H1 (cell line): ENCODE measurements around the gene PRKCD. TPM values are rescaled to one million over a fixed set of nuclear protein-coding genes. Genes with fewer than 3 reads are reported as not detected.

Experiments used
- CTCF ChIA-PET: fragments of 300-600 bp; sonication (Branson Sonifier 250); formaldehyde crosslinking; loops from one replicate; lab custom pipeline; 2021; ENCODE audit not compliant: partially characterized antibody; lab: Charles Lee
- POLR2A ChIA-PET: fragments of 300-600 bp; sonication (Branson Sonifier 250); formaldehyde crosslinking; loops from one replicate; lab custom pipeline; 2021; ENCODE audit warnings: inconsistent platforms; ENCODE audit not compliant: partially characterized antibody; lab: Charles Lee
- DNase-seq, 2 experiments: peaks; one replicate each; pipeline versions ENCODE4 v3.0.0 to v3.0.0-alpha.2; 2010 to 2022; ENCODE audit warnings: low spot score in 2 of 2, low read depth in 1 of 2, mixed read lengths in 1 of 2
- FAIRE-seq: peaks from 2 replicates; lab custom pipeline; 2011; peaks lifted over from hg19 to GRCh38; lab: Jason Lieb, UNC
- H2AFZ ChIP-seq: 2 replicates; pipeline ENCODE4 v1.8.1; 2012; ENCODE audit warnings: low read length, inconsistent platforms
- H2AK5ac ChIP-seq: 2 replicates; pipeline ENCODE4 v1.6.1; 2013; ENCODE audit warnings: low read depth, low read length
- H2BK120ac ChIP-seq: replicated peaks from 2 replicates; pipeline ENCODE3; 2013; ENCODE audit warnings: low read depth, low read length, inconsistent platforms
- H2BK12ac ChIP-seq: 2 replicates; pipeline ENCODE4 v1.6.1; 2013; ENCODE audit warnings: low read depth, low read length
- H2BK15ac ChIP-seq: 2 replicates; pipeline ENCODE4 v1.6.1; 2013; ENCODE audit warnings: low read length
- H2BK20ac ChIP-seq: 2 replicates; pipeline ENCODE4 v1.6.1; 2013; ENCODE audit warnings: low read length
- H2BK5ac ChIP-seq: 2 replicates; pipeline ENCODE4 v1.6.1; 2013; ENCODE audit warnings: low read depth, low read length
- H3K14ac ChIP-seq: 2 replicates; pipeline ENCODE4 v1.6.1; 2013; ENCODE audit warnings: inconsistent platforms; ENCODE audit not compliant: insufficient read length
- H3K18ac ChIP-seq: 2 replicates; pipeline ENCODE4 v1.6.1; 2013; ENCODE audit warnings: low read length; ENCODE audit errors: extremely low read depth
- H3K23ac ChIP-seq: 2 replicates; pipeline ENCODE4 v1.6.1; 2013; ENCODE audit warnings: inconsistent platforms; ENCODE audit not compliant: insufficient read length
- H3K23me2 ChIP-seq: 2 replicates; pipeline ENCODE4 v1.6.1; 2013; ENCODE audit warnings: low read depth, low read length
- H3K27ac ChIP-seq: 2 replicates; pipeline ENCODE4 v1.6.1; 2011; ENCODE audit warnings: low read depth, low read length, inconsistent platforms
- H3K27me3 ChIP-seq, 4 experiments: replicated peaks in 1 of 4; 1 replicate in 1 of 4; 2 replicates in 3 of 4; pipeline versions ENCODE4 v1.6.1 to v1.8.1; 2011 to 2013; ENCODE audit warnings: low read length in 3 of 4, mild to moderate bottlenecking in 3 of 4, inconsistent platforms in 2 of 4, mixed read lengths in 2 of 4, moderate library complexity in 1 of 4; ENCODE audit not compliant: control insufficient read depth in 3 of 4, insufficient read depth in 3 of 4; ENCODE audit errors: extremely low read depth in 1 of 4
- H3K36me3 ChIP-seq, 4 experiments: 2 replicates each; pipeline versions ENCODE4 v1.6.1 to v1.8.1; 2011 to 2013; ENCODE audit warnings: mild to moderate bottlenecking in 4 of 4, low read length in 3 of 4, moderate library complexity in 2 of 4, control low read depth in 1 of 4, inconsistent platforms in 1 of 4; ENCODE audit not compliant: insufficient read depth in 4 of 4, control insufficient read depth in 2 of 4
- H3K4ac ChIP-seq: replicated peaks from 2 replicates; pipeline ENCODE3; 2013; ENCODE audit warnings: low read length, low read depth, mixed read lengths, inconsistent platforms; ENCODE audit not compliant: insufficient read length
- H3K4me1 ChIP-seq, 4 experiments: replicated peaks in 1 of 4; 1 replicate in 1 of 4; 2 replicates in 3 of 4; pipeline versions ENCODE4 v1.6.1 to v1.8.1; 2011 to 2013; ENCODE audit warnings: low read length in 3 of 4, inconsistent platforms in 2 of 4, mixed read lengths in 1 of 4; ENCODE audit not compliant: insufficient read depth in 4 of 4, control insufficient read depth in 3 of 4
- H3K4me2 ChIP-seq, 2 experiments: 2 replicates each; pipeline versions ENCODE4 v1.6.1 to v1.8.1; 2011 to 2013; ENCODE audit warnings: low read depth in 2 of 2, low read length in 2 of 2, control low read depth in 1 of 2, inconsistent platforms in 1 of 2, mild to moderate bottlenecking in 1 of 2; ENCODE audit not compliant: insufficient read depth in 1 of 2
- H3K4me3 ChIP-seq, 4 experiments: fragments of 200-600, 300-600 bp in 1 of 4; sonication (generic), shearing (Covaris generic), sonication (Bioruptor Twin) in 1 of 4; 2 replicates each; pipeline versions ENCODE4 v1.5.1 to v1.8.1; 2011 to 2016; ENCODE audit warnings: low read length in 4 of 4, low read depth in 3 of 4, control low read depth in 2 of 4, inconsistent platforms in 2 of 4, mild to moderate bottlenecking in 2 of 4, mixed read lengths in 1 of 4, moderate library complexity in 1 of 4; ENCODE audit not compliant: insufficient read depth in 2 of 4; ENCODE audit errors: extremely low read depth in 1 of 4
- H3K56ac ChIP-seq: replicated peaks from 2 replicates; pipeline ENCODE3; 2013; ENCODE audit warnings: low read depth, mild to moderate bottlenecking, mixed read lengths, low read length, inconsistent platforms; ENCODE audit not compliant: insufficient read length
- H3K79me1 ChIP-seq: 2 replicates; pipeline ENCODE4 v1.6.1; 2013; ENCODE audit warnings: low read depth, low read length, control low read depth
- H3K79me2 ChIP-seq, 2 experiments: 2 replicates each; pipeline versions ENCODE4 v1.6.1 to v1.8.1; 2012 to 2013; ENCODE audit warnings: low read length in 2 of 2, mild to moderate bottlenecking in 2 of 2, inconsistent platforms in 1 of 2; ENCODE audit not compliant: insufficient read depth in 2 of 2, control insufficient read depth in 1 of 2
- H3K9ac ChIP-seq, 4 experiments: replicated peaks in 1 of 4; 1 replicate in 1 of 4; 2 replicates in 3 of 4; pipeline versions ENCODE4 v1.6.1 to v1.8.1; 2011 to 2013; ENCODE audit warnings: low read depth in 3 of 4, low read length in 3 of 4, control low read depth in 2 of 4, mild to moderate bottlenecking in 2 of 4, moderate library complexity in 2 of 4, inconsistent platforms in 1 of 4; ENCODE audit errors: extremely low read depth in 1 of 4
- H3K9me3 ChIP-seq, 2 experiments: 2 replicates each; pipeline versions ENCODE4 v1.6.1 to v1.8.1; 2012 to 2013; ENCODE audit warnings: mild to moderate bottlenecking in 2 of 2, moderate library complexity in 2 of 2, control low read depth in 1 of 2, inconsistent platforms in 1 of 2, low read depth in 1 of 2, low read length in 1 of 2, mixed read lengths in 1 of 2; ENCODE audit not compliant: insufficient read depth in 2 of 2
- H4K20me1 ChIP-seq, 2 experiments: replicated peaks in 1 of 2; 2 replicates each; pipeline versions ENCODE3 to v1.8.1; 2011 to 2013; ENCODE audit warnings: inconsistent platforms in 2 of 2, low read length in 2 of 2, mild to moderate bottlenecking in 1 of 2; ENCODE audit not compliant: insufficient read depth in 2 of 2, control insufficient read depth in 1 of 2
- H4K5ac ChIP-seq: 2 replicates; pipeline ENCODE4 v1.6.1; 2013; ENCODE audit warnings: low read length, low read depth, mixed read lengths, inconsistent platforms; ENCODE audit not compliant: insufficient read length
- H4K8ac ChIP-seq: 2 replicates; pipeline ENCODE4 v1.8.0; 2013; ENCODE audit warnings: mild to moderate bottlenecking, moderate library complexity, low read length, inconsistent platforms; ENCODE audit not compliant: insufficient read depth; ENCODE audit errors: extremely low read depth
- H4K91ac ChIP-seq: replicated peaks from 2 replicates; pipeline ENCODE3; 2013; ENCODE audit warnings: low read length, mixed read lengths, inconsistent platforms; ENCODE audit not compliant: insufficient read length
- ASH2L ChIP-seq: fragments of 200-600, 300-600 bp; sonication (generic); IDR thresholded peaks from one replicate; pipeline ENCODE4 v1.7.1; 2017; ENCODE audit warnings: low read length
- BCL11A ChIP-seq, 2 experiments: IDR thresholded peaks; one replicate each; pipeline ENCODE4 v1.6.1; 2011; ENCODE audit warnings: low read depth in 2 of 2, low read length in 2 of 2, mild to moderate bottlenecking in 2 of 2
- BRCA1 ChIP-seq: IDR thresholded peaks from 2 replicates; pipeline ENCODE4 v1.6.1; 2012; ENCODE audit warnings: low read depth, low read length, improper control_type of control experiment
- CREB1 ChIP-seq: IDR thresholded peaks from 2 replicates; pipeline ENCODE4 v1.6.1; 2012; ENCODE audit warnings: inconsistent platforms
- FOSL1 ChIP-seq: IDR thresholded peaks from 2 replicates; pipeline ENCODE4 v1.6.1; 2011; ENCODE audit warnings: mild to moderate bottlenecking, low read depth, low read length, moderate library complexity; ENCODE audit not compliant: insufficient read depth
- HDAC2 ChIP-seq, 2 experiments: fragments of 300-600 bp in 1 of 2; sonication (generic) in 1 of 2; IDR thresholded peaks; 2 replicates each; pipeline ENCODE4 v1.6.1; 2011 to 2012; ENCODE audit warnings: low read depth in 2 of 2, low read length in 2 of 2, mild to moderate bottlenecking in 2 of 2, moderate library complexity in 2 of 2, borderline replicate concordance in 1 of 2, inconsistent platforms in 1 of 2
- KDM4A ChIP-seq: IDR thresholded peaks from one replicate; pipeline ENCODE4 v1.7.1; 2012; ENCODE audit warnings: low read depth, mild to moderate bottlenecking, moderate library complexity, low read length, inconsistent platforms; ENCODE audit not compliant: severe bottlenecking
- PHF8 ChIP-seq: fragments of 200-600 bp; sonication (generic); conservative IDR thresholded peaks from 2 replicates; pipeline ENCODE4 v1.7.1; 2012; ENCODE audit warnings: low read depth, mild to moderate bottlenecking, inconsistent platforms, low read length, moderate library complexity
- RXRA ChIP-seq: IDR thresholded peaks from 2 replicates; pipeline ENCODE4 v1.6.1; 2011; ENCODE audit warnings: low read depth, mild to moderate bottlenecking, low read length, moderate library complexity; ENCODE audit not compliant: insufficient read depth
- SIRT6 ChIP-seq: IDR thresholded peaks from one replicate; pipeline ENCODE4 v1.7.1; 2012; ENCODE audit warnings: low read length, inconsistent platforms
- TAF1 ChIP-seq: IDR thresholded peaks from 2 replicates; pipeline ENCODE4 v1.6.1; 2011; ENCODE audit warnings: mild to moderate bottlenecking, low read depth, low read length
- TBP ChIP-seq: IDR thresholded peaks from 2 replicates; pipeline ENCODE4 v1.6.1; 2011; ENCODE audit warnings: low read depth, low read length, improper control_type of control experiment
- TEAD4 ChIP-seq: IDR thresholded peaks from 2 replicates; pipeline ENCODE4 v1.6.1; 2012; ENCODE audit warnings: low read depth, low read length, inconsistent platforms, mixed read lengths
- WGBS, 2 experiments: shearing (Covaris generic) in 1 of 2; methylation state at CpG; one replicate each; pipeline versions ENCODE4 v1.1.6 to v1.1.7; 2013 to 2015; ENCODE audit warnings: low lambda C conversion rate in 2 of 2, mixed read lengths in 2 of 2, inconsistent platforms in 1 of 2, low coverage in 1 of 2, missing lambda C conversion rate in 1 of 2; ENCODE audit not compliant: insufficient replicate concordance in 2 of 2, insufficient coverage in 1 of 2, insufficient read length in 1 of 2; ENCODE audit errors: extremely low coverage in 1 of 2, missing lambda C conversion rate in 1 of 2; 5-methylcytosine and 5-hydroxymethylcytosine counted together
- polyA plus RNA-seq, 7 experiments: library from polyadenylated mRNA; depleted of rRNA in 3 of 7; stranded (reverse) in 5 of 7; unstranded in 2 of 7; fragments of >200 nt in 5 of 7; fragments of 200-250 nt in 2 of 7; gene quantifications; 1 replicate in 5 of 7; 2 replicates in 1 of 7; 4 replicates in 1 of 7; pipeline versions ENCODE4 v1.2.1 to v1.2.3, GENCODE V29; 2011 to 2013; ENCODE audit warnings: missing spikeins in 2 of 7, mixed read lengths in 2 of 7
- total RNA-seq: library from RNA; stranded (reverse); fragmentation: NEBNext Ultra II Directional; extraction: Animal tissue kit (Norgen Biotek cat#: 25700); gene quantifications from 2 replicates; pipeline ENCODE4 v1.2.1, GENCODE V29; 2021

PRKCD gene
- total and polyA plus RNA-seq, 2 of the 8 experiments (the other 6 are each of a cell fraction or from before 2014, with no cell fraction given), result 22.6 to 23.9 TPM

- peak overlapping the region; percentile 23 to 52 (median 31); a peak in 6 of 8 replicates for H3K4me3 ChIP-seq
- no peaks in the 10 kb centered on the region for H3K79me1 ChIP-seq
- H3K23me2 ChIP-seq, result peaks cover 4% of the 10 kb centered on the region
- no peak overlapping the region for H4K5ac ChIP-seq
- peak in 1 of 2 experiments; percentile 75 for DNase-seq
- FAIRE-seq, result no peak
- H3K27me3 ChIP-seq, result peaks cover 0 to 17% (median 4%) of the 10 kb centered on the region in 4 experiments; a peak in 3 of 7 replicates
- no peaks in the 10 kb centered on the region for H3K9me3 ChIP-seq
- no peak overlapping the region for H3K56ac ChIP-seq
- H4K20me1 ChIP-seq, result no peaks in the 10 kb centered on the region
- no peak overlapping the region for H2AK5ac ChIP-seq
- no peaks in the 10 kb centered on the region for H3K79me2 ChIP-seq
- no peak overlapping the region for H3K27ac ChIP-seq
- ChIA-PET POLR2A (interaction anchor here (0.6 to 7.4 kb wide), 5 partner anchors 9 to 77 kb away, joined by 3 to 56 read pairs (median 3); no protein-coding TSS in a partner anchor), CTCF (interaction anchor here (0.6 to 4.5 kb wide), 7 partner anchors 11 to 52 kb away, joined by 3 to 21 read pairs (median 4); no protein-coding TSS in a partner anchor)
- H2BK5ac ChIP-seq, result 0 out of 2 replicates have a peak overlapping the region, but pooled peaks have one; percentile 55
- peak overlapping the region; percentile 61 for H4K91ac ChIP-seq
- peaks cover 0 to 25% (median 16%) of the 10 kb centered on the region in 4 experiments; a peak in 6 of 7 replicates for H3K4me1 ChIP-seq
- H2BK12ac ChIP-seq, result peak overlapping the region; percentile 85; the same call in 1 of the 2 replicates
- H3K9ac ChIP-seq, result no peak overlapping the region
- H3K36me3 ChIP-seq, result no peaks in the 10 kb centered on the region
- no peak overlapping the region; the same call in 1 of the 2 replicates for H2BK15ac ChIP-seq
- no peak overlapping the region for H2BK120ac ChIP-seq
- H3K14ac ChIP-seq, result no peak overlapping the region
- no peak overlapping the region for H3K4ac ChIP-seq
- H4K8ac ChIP-seq, result peak overlapping the region; percentile 87
- no peak overlapping the region; the same call in 1 of the 2 replicates for H3K18ac ChIP-seq
- no peak overlapping the region for H3K23ac ChIP-seq
- peak overlapping the region; percentile 66 to 77 for H3K4me2 ChIP-seq
- WGBS, 2 experiments, result 12% methylated on average over 21 of the region's 36 CpGs; no CpG with 5 or more reads in 1 of the 2 experiments
- no peak overlapping the region for H2BK20ac ChIP-seq
- H2AFZ ChIP-seq, result 0 out of 2 replicates have a peak overlapping the region, but pooled peaks have one; percentile 61
- TF ChIP-seq RXRA, result no peak
- no peak for TF ChIP-seq PHF8
- TF ChIP-seq ASH2L, result no peak
- TF ChIP-seq TEAD4, result no peak
- TF ChIP-seq HDAC2 (IDR thresholded peaks at IDR 0.05; ENCODE audit: borderline replicate concordance in 1 of 2, low read depth in 2 of 2, low read length in 2 of 2), result peak in 1 of 2 experiments; percentile 89; a peak in 1 of 4 replicates
- peak; percentile 64 for TF ChIP-seq KDM4A
- no peak for TF ChIP-seq SIRT6
- 0 out of 2 replicates have a peak, but pooled peaks have one; percentile 43 for TF ChIP-seq TBP
- no peak for TF ChIP-seq BCL11A (IDR thresholded peaks at IDR 0.05; ENCODE audit: low read depth in 2 of 2, low read length in 2 of 2)
- TF ChIP-seq CREB1, result peak; percentile 29; the same call in 1 of the 2 replicates
- TF ChIP-seq FOSL1, result no peak
- TF ChIP-seq BRCA1, result no peak
- 0 out of 2 replicates have a peak, but pooled peaks have one; percentile 20 for TF ChIP-seq TAF1
Measured at GRCh38 chr3:53156368-53156834, 4.6 kb upstream of the PRKCD start.
